SIG-M5 treated with dmso at 0.1 percent for 504 hours (cell line): ENCODE measurements around the gene CELA2B.
"Not testable (repeated sequence)": the region's sequence is repeated elsewhere in the genome, so short reads cannot be mapped to it uniquely, and the experiment has no call there.

Source experiments
- DNase-seq: peaks from one replicate; lab custom pipeline; 2025; ENCODE audit not compliant: unreplicated experiment; lab: John Stamatoyannopoulos, UW

CELA2B gene

GRCh38 chr1:15492596-15492995 is 16.7 kb downstream of the CELA2B start:
- no peak for DNase-seq

GRCh38 chr1:15493869-15494390 is 18.0 kb downstream of the CELA2B start:
- DNase-seq = no peak

GRCh38 chr1:15500184-15501178 is 24.6 kb downstream of the CELA2B start:
- no peak for DNase-seq

GRCh38 chr1:15501208-15502032 is 25.5 kb downstream of the CELA2B start:
- DNase-seq = peak; percentile 48

GRCh38 chr1:15504436-15504835 is 28.5 kb downstream of the CELA2B start:
- no peak for DNase-seq

- DNase-seq = no peak
Observed at GRCh38 chr1:15506831-15507230, 30.9 kb downstream of the CELA2B start.

- no peak for DNase-seq
Observed at GRCh38 chr1:15507278-15507677, 31.4 kb downstream of the CELA2B start.

GRCh38 chr1:15508700-15509487 is 33.0 kb downstream of the CELA2B start:
- no peak for DNase-seq

GRCh38 chr1:15509586-15509985 is 33.7 kb downstream of the CELA2B start:
- DNase-seq = no peak

GRCh38 chr1:15510611-15511405 is 34.9 kb downstream of the CELA2B start:
- DNase-seq = no peak

GRCh38 chr1:15513192-15513591 is 37.3 kb downstream of the CELA2B start:
- DNase-seq = no peak

- no peak for DNase-seq
Observed at GRCh38 chr1:15513919-15514318, 38.0 kb downstream of the CELA2B start.

GRCh38 chr1:15514557-15514956 is 38.7 kb downstream of the CELA2B start:
- not testable (repeated sequence) for DNase-seq

GRCh38 chr1:15515022-15515663 is 39.2 kb downstream of the CELA2B start:
- DNase-seq = no peak

- no peak for DNase-seq
Observed at GRCh38 chr1:15519625-15520024, 43.7 kb downstream of the CELA2B start.

- DNase-seq = not testable (repeated sequence)
Observed at GRCh38 chr1:15521206-15521906, 45.5 kb downstream of the CELA2B start.

GRCh38 chr1:15522551-15522950 is 46.6 kb downstream of the CELA2B start:
- DNase-seq = no peak

GRCh38 chr1:15523104-15524020 is 47.5 kb downstream of the CELA2B start:
- peak; percentile 47 for DNase-seq
